ENCODE measurements around the gene LETM1.

LETM1 gene

DNA sequence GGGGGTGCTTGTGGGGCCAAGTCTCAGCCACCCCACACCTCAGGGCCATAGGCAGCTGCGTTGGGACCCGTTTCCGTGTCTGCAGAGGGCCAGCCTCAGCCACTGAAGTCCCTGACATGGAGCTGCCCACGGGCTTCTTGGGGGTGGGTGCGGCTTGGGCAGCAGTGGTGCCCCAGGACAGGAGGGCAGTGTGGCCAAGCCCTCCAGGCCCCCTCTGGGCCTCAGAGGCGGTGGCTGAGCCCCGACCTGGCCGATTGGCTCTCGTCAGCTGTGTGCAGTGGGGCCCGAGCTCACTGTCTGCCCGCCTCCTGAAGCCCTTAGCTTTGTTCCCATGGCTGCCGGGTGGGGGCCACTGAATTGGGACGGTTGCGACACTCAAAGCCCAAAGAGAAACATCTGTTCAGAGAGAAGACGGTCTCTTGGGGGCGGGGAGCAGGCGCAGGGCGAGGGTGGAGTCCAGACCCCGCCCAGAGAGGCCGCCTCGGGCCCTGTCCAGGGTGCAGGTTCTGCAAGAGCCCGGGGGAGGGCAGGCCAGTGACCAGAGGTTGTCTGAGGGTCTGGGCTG is 53.7 kb downstream of the LETM1 start:
- Histone ChIP-seq H3K36me3 (ENCODE audit: control insufficient read depth in 4 of 4, insufficient read depth in 4 of 4, low read length in 3 of 4) (no peaks in the 10 kb centered on the region), H3K4me1 (ENCODE audit: control extremely low read depth in 1 of 4, control insufficient read depth in 4 of 4, insufficient read depth in 4 of 4, low read length in 3 of 4) (no peaks in the 10 kb centered on the region), H3K27me3 (replicated peaks in 2 of 5; ENCODE audit: control insufficient read depth in 4 of 5, insufficient read depth in 5 of 5, low read length in 4 of 5) (peaks cover 0 to 2% (median 0%) of the 10 kb centered on the region in 5 experiments), H3K4me3 (ENCODE audit: control insufficient read depth in 1 of 7, extremely low read depth in 1 of 7, insufficient read depth in 4 of 7, low read depth in 2 of 7, low read length in 6 of 7) (no peak overlapping the region), H3K27ac (ENCODE audit: insufficient read depth in 1 of 2, low read depth in 1 of 2, low read length in 2 of 2, poor library complexity in 1 of 2, severe bottlenecking in 2 of 2) (no peak overlapping the region), H3K9me3 (ENCODE audit: control extremely low read depth in 1 of 5, control insufficient read depth in 4 of 5, insufficient read depth in 2 of 5, low read depth in 1 of 5, low read length in 4 of 5) (no peaks in the 10 kb centered on the region)
- WGBS (ENCODE audit: insufficient coverage) = 95% methylated on average over 22 of the region's 22 CpGs
- no peak for DNase-seq
- POLR2A ChIA-PET = no interaction called here
- CTCF ChIA-PET = interaction anchor here (0.7 to 1.0 kb wide), 2 partner anchors 54 to 56 kb away, joined by 3 read pairs; no protein-coding TSS in a partner anchor

DNA sequence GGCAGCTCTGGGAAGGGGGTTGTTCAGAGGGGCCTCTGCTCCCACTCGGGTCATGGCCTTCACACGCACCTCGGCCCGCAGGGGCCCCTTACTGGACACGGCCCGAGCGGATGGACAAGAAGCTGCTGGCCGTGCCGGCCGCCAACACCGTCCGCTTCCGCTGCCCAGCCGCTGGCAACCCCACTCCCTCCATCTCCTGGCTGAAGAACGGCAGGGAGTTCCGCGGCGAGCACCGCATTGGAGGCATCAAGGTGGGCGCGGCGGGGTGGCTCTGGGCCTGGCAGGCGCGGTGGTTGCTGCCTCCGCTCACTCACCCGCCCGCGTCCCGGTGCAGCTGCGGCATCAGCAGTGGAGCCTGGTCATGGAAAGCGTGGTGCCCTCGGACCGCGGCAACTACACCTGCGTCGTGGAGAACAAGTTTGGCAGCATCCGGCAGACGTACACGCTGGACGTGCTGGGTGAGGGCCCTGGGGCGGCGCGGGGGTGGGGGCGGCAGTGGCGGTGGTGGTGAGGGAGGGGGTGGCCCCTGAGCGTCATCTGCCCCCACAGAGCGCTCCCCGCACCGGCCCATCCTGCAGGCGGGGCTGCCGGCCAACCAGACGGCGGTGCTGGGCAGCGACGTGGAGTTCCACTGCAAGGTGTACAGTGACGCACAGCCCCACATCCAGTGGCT is 54.5 kb downstream of the LETM1 start:
- no peak overlapping the region for H3K27ac ChIP-seq (ENCODE audit: insufficient read depth in 1 of 2, low read depth in 1 of 2, low read length in 2 of 2, poor library complexity in 1 of 2, severe bottlenecking in 2 of 2)
- ChIA-PET CTCF (interaction anchor here (1.0 to 1.7 kb wide), 2 partner anchors 43 to 55 kb away, joined by 3 to 5 read pairs; no protein-coding TSS in a partner anchor), POLR2A (no interaction called here)
- H3K36me3 ChIP-seq (ENCODE audit: control insufficient read depth in 4 of 4, insufficient read depth in 4 of 4, low read length in 3 of 4) = no peaks in the 10 kb centered on the region
- no peaks in the 10 kb centered on the region for H3K4me1 ChIP-seq (ENCODE audit: control extremely low read depth in 1 of 4, control insufficient read depth in 4 of 4, insufficient read depth in 4 of 4, low read length in 3 of 4)
- no peaks in the 10 kb centered on the region for H3K9me3 ChIP-seq (ENCODE audit: control extremely low read depth in 1 of 5, control insufficient read depth in 4 of 5, insufficient read depth in 2 of 5, low read depth in 1 of 5, low read length in 4 of 5)
- 98% methylated on average over 48 of the region's 56 CpGs for WGBS (ENCODE audit: insufficient coverage)
- no peak for DNase-seq
- peaks cover 0 to 11% (median 6%) of the 10 kb centered on the region in 5 experiments for H3K27me3 ChIP-seq (replicated peaks in 2 of 5; ENCODE audit: control insufficient read depth in 4 of 5, insufficient read depth in 5 of 5, low read length in 4 of 5)
- H3K4me3 ChIP-seq (ENCODE audit: control insufficient read depth in 1 of 7, extremely low read depth in 1 of 7, insufficient read depth in 4 of 7, low read depth in 2 of 7, low read length in 6 of 7) = no peak overlapping the region

DNA sequence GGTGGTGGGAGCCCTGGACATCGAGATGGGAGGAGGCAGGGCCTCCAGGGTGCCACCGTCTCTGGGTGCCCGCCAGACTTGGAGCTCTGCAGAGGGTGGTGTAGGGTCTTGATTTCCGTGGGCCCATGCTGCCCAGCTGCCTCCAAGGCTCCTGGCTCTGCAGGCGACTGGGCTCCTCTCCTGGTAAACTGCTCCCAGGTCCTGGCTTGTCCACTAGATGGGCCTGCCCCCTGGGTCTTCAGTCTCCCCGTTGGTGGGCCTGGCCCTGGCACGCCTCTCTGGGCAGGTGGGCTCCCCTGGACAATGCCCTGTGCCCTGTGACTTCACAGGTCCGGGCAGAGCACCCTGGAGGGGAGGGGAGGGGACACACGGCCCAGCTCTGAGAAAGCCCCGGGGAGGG is 55.2 kb downstream of the LETM1 start:
- ChIA-PET CTCF (interaction anchor here (1.7 kb wide), 1 partner anchor 42 kb away, joined by 5 read pairs; no protein-coding TSS in a partner anchor), POLR2A (no interaction called here)
- Histone ChIP-seq H3K9me3 (ENCODE audit: control extremely low read depth in 1 of 5, control insufficient read depth in 4 of 5, insufficient read depth in 2 of 5, low read depth in 1 of 5, low read length in 4 of 5) (no peaks in the 10 kb centered on the region), H3K27me3 (replicated peaks in 2 of 5; ENCODE audit: control insufficient read depth in 4 of 5, insufficient read depth in 5 of 5, low read length in 4 of 5) (peaks cover 0 to 17% (median 7%) of the 10 kb centered on the region in 5 experiments), H3K36me3 (ENCODE audit: control insufficient read depth in 4 of 4, insufficient read depth in 4 of 4, low read length in 3 of 4) (no peaks in the 10 kb centered on the region), H3K4me1 (ENCODE audit: control extremely low read depth in 1 of 4, control insufficient read depth in 4 of 4, insufficient read depth in 4 of 4, low read length in 3 of 4) (no peaks in the 10 kb centered on the region), H3K27ac (ENCODE audit: insufficient read depth in 1 of 2, low read depth in 1 of 2, low read length in 2 of 2, poor library complexity in 1 of 2, severe bottlenecking in 2 of 2) (no peak overlapping the region), H3K4me3 (ENCODE audit: control insufficient read depth in 1 of 7, extremely low read depth in 1 of 7, insufficient read depth in 4 of 7, low read depth in 2 of 7, low read length in 6 of 7) (no peak overlapping the region)
- DNase-seq = no peak
- 97% methylated on average over 9 of the region's 10 CpGs for WGBS (ENCODE audit: insufficient coverage)

GRCh38 chr4:1799387-1800375 is 56.3 kb downstream of the LETM1 start:
- 97% methylated on average over 39 of the region's 41 CpGs for WGBS (ENCODE audit: insufficient coverage)
- peaks cover 0 to 9% (median 7%) of the 10 kb centered on the region in 4 experiments for H3K4me1 ChIP-seq (ENCODE audit: control extremely low read depth in 1 of 4, control insufficient read depth in 4 of 4, insufficient read depth in 4 of 4, low read length in 3 of 4)
- ChIA-PET CTCF (interaction anchor here (1.7 to 5.2 kb wide), 2 partner anchors 9 to 41 kb away, joined by 5 to 25 read pairs; no protein-coding TSS in a partner anchor), POLR2A (no interaction called here)
- no peaks in the 10 kb centered on the region for H3K36me3 ChIP-seq (ENCODE audit: control insufficient read depth in 4 of 4, insufficient read depth in 4 of 4, low read length in 3 of 4)
- H3K27me3 ChIP-seq (replicated peaks in 2 of 5; ENCODE audit: control insufficient read depth in 4 of 5, insufficient read depth in 5 of 5, low read length in 4 of 5) = peaks cover 0 to 27% (median 11%) of the 10 kb centered on the region in 5 experiments
- H3K4me3 ChIP-seq (ENCODE audit: control insufficient read depth in 1 of 7, extremely low read depth in 1 of 7, insufficient read depth in 4 of 7, low read depth in 2 of 7, low read length in 6 of 7) = no peak overlapping the region
- no peak overlapping the region for H3K27ac ChIP-seq (ENCODE audit: insufficient read depth in 1 of 2, low read depth in 1 of 2, low read length in 2 of 2, poor library complexity in 1 of 2, severe bottlenecking in 2 of 2)
- no peak for DNase-seq
- no peaks in the 10 kb centered on the region for H3K9me3 ChIP-seq (ENCODE audit: control extremely low read depth in 1 of 5, control insufficient read depth in 4 of 5, insufficient read depth in 2 of 5, low read depth in 1 of 5, low read length in 4 of 5)

- no peaks in the 10 kb centered on the region for H3K9me3 ChIP-seq (ENCODE audit: control extremely low read depth in 1 of 5, control insufficient read depth in 4 of 5, insufficient read depth in 2 of 5, low read depth in 1 of 5, low read length in 4 of 5)
- H3K27me3 ChIP-seq (replicated peaks in 2 of 5; ENCODE audit: control insufficient read depth in 4 of 5, insufficient read depth in 5 of 5, low read length in 4 of 5) = peaks cover 0 to 36% (median 12%) of the 10 kb centered on the region in 5 experiments
- H3K27ac ChIP-seq (ENCODE audit: insufficient read depth in 1 of 2, low read depth in 1 of 2, low read length in 2 of 2, poor library complexity in 1 of 2, severe bottlenecking in 2 of 2) = no peak overlapping the region
- ChIA-PET POLR2A (no interaction called here), CTCF (interaction anchor here (1.1 to 5.2 kb wide), 6 partner anchors 10 to 58 kb away, joined by 3 to 25 read pairs (median 3); no protein-coding TSS in a partner anchor)
- no peak for DNase-seq
- H3K4me3 ChIP-seq (ENCODE audit: control insufficient read depth in 1 of 7, extremely low read depth in 1 of 7, insufficient read depth in 4 of 7, low read depth in 2 of 7, low read length in 6 of 7) = no peak overlapping the region
- no peaks in the 10 kb centered on the region for H3K36me3 ChIP-seq (ENCODE audit: control insufficient read depth in 4 of 4, insufficient read depth in 4 of 4, low read length in 3 of 4)
- 97% methylated on average over 30 of the region's 30 CpGs for WGBS (ENCODE audit: insufficient coverage)
- peaks cover 0 to 18% (median 16%) of the 10 kb centered on the region in 4 experiments for H3K4me1 ChIP-seq (ENCODE audit: control extremely low read depth in 1 of 4, control insufficient read depth in 4 of 4, insufficient read depth in 4 of 4, low read length in 3 of 4)
These were observed 57.2 kb downstream of the LETM1 start for GRCh38 chr4:1798580-1799386.

DNA sequence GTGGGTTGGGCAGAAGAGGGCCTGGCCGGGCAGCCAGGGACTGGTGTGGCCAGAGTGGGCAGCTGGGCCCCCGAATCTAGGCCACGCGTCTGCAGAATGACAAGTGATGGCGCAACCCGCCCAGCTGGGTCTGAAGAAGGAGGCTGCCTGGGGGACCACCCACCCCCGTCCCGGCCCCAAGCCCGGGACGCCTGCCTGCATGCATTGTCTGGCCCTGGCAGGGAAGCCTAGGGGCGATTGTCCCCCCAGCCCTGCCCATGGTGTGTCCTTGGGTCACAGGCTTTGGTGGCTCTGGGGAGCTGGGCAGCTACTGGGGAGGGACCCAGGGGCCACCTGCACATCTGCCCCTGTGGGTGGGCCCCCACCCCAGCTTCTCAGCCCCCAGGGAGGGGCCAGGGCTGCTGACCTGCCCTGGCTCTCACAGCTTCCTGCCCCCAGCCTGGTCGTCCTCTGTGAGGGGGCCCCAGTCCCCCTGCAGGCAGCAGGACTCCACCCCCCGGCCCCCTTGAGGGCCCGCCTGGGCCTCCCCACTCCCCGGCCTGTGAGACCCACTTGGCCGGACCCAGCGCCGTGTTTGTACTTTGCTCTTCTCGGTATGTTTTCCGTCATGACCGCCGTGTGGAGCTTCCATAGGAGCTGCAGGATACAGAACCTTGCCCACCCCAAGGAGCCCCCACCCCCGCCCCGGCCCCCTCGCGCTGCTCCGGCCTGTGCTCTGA is 57.9 kb downstream of the LETM1 start:
- H3K36me3 ChIP-seq (ENCODE audit: control insufficient read depth in 4 of 4, insufficient read depth in 4 of 4, low read length in 3 of 4) = no peaks in the 10 kb centered on the region
- H3K9me3 ChIP-seq (ENCODE audit: control extremely low read depth in 1 of 5, control insufficient read depth in 4 of 5, insufficient read depth in 2 of 5, low read depth in 1 of 5, low read length in 4 of 5) = no peaks in the 10 kb centered on the region
- ChIA-PET POLR2A (no interaction called here), CTCF (interaction anchor here (1.1 to 5.2 kb wide), 8 partner anchors 11 to 102 kb away, joined by 3 to 25 read pairs (median 3); no protein-coding TSS in a partner anchor)
- no peak overlapping the region for H3K4me3 ChIP-seq (ENCODE audit: control insufficient read depth in 1 of 7, extremely low read depth in 1 of 7, insufficient read depth in 4 of 7, low read depth in 2 of 7, low read length in 6 of 7)
- DNase-seq = no peak
- WGBS (ENCODE audit: insufficient coverage) = 91% methylated on average over 16 of the region's 27 CpGs
- H3K27ac ChIP-seq (ENCODE audit: insufficient read depth in 1 of 2, low read depth in 1 of 2, low read length in 2 of 2, poor library complexity in 1 of 2, severe bottlenecking in 2 of 2) = no peak overlapping the region
- peaks cover 0 to 37% (median 12%) of the 10 kb centered on the region in 5 experiments for H3K27me3 ChIP-seq (replicated peaks in 2 of 5; ENCODE audit: control insufficient read depth in 4 of 5, insufficient read depth in 5 of 5, low read length in 4 of 5)
- peaks cover 0 to 20% (median 18%) of the 10 kb centered on the region in 4 experiments for H3K4me1 ChIP-seq (ENCODE audit: control extremely low read depth in 1 of 4, control insufficient read depth in 4 of 4, insufficient read depth in 4 of 4, low read length in 3 of 4)

Data from common myeloid progenitor, CD34-positive (primary cell).